ENCODE data around the gene CCDC7. TPM values are rescaled to one million over a fixed set of nuclear protein-coding genes. Genes with fewer than 3 reads are reported as not detected.
"Not testable (repeated sequence)": the region's sequence is repeated elsewhere in the genome, so short reads cannot be mapped to it uniquely, and the experiment has no call there.

Gene CCDC7
- total RNA-seq, 2 experiments from 2014 or later, result 15.7 to 15.8 TPM

DNA sequence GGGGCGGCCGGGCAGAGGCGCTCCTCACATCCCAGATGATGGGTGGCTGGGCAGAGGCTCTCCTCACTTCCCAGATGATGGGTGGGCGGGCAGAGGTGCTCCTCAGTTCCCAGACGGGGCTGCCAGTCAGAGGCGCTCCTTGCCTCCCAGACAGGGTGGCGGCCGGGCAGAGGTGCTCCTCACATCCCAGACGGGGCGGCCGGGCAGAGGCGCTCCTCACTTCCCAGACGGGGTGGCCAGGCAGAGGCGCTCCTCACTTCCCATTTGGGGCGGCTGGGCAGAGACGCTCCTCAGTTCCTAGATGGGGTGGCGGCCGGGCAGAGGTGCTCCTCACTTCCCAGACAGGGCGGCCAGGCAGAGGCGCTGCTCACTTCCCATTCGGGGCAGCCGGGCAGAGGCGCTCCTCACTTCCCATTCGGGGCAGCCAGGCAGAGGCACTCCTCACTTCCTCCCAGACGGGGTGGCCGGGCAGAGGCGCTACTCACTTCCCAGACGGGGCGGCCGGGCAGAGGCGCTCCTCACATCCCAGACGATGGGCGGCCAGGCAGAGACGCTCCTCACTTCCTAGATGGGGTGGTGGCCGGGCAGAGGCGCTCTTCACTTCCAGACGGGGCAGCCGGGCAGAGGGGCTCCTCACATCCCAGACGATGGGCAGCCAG is 60.0 kb downstream of the CCDC7 start:
- H3K4me1 Mint-ChIP-seq (ENCODE audit: low read depth); H3K4me3 Mint-ChIP-seq; H3K27ac Mint-ChIP-seq; POLR2A ChIA-PET; DNase-seq; ATAC-seq; CTCF ChIA-PET; H3K27me3 Mint-ChIP-seq (ENCODE audit: low read depth): not testable (repeated sequence)
- Mint-ChIP-seq H3K36me3 (ENCODE audit: low read depth) (peaks cover 37% of the 10 kb centered on the region), H3K9me3 (ENCODE audit: insufficient read depth) (peaks cover 13% of the 10 kb centered on the region)

DNA sequence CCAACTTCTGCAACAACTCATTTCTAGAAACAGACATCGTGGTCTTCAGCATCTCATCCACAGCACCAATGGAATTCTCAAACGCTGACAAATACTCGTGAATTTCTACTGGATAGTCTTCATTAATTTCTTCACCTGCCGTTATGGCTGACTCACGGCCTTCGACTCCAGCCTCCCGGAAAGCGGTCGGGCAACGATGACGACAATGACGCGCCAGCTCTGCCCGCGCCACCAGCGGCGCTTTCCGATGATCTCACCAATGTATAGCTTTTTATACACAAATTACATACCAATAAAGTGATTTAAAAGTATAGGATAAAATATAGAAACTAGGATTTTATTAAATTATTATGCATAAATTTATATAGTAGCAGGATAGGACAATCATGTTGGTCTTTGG is 65.7 kb downstream of the CCDC7 start:
- DNase-seq (no peak), ATAC-seq (no peak)
- H3K9me3 Mint-ChIP-seq (ENCODE audit: insufficient read depth), result peaks cover 3% of the 10 kb centered on the region
- ChIA-PET CTCF (no interaction called here), POLR2A (no interaction called here)
- H3K4me1 Mint-ChIP-seq (ENCODE audit: low read depth), result no peaks in the 10 kb centered on the region
- peaks cover 14% of the 10 kb centered on the region for H3K36me3 Mint-ChIP-seq (ENCODE audit: low read depth)
- H3K4me3 Mint-ChIP-seq, result no peak overlapping the region
- no peaks in the 10 kb centered on the region for H3K27me3 Mint-ChIP-seq (ENCODE audit: low read depth)
- no peak overlapping the region for H3K27ac Mint-ChIP-seq

DNA sequence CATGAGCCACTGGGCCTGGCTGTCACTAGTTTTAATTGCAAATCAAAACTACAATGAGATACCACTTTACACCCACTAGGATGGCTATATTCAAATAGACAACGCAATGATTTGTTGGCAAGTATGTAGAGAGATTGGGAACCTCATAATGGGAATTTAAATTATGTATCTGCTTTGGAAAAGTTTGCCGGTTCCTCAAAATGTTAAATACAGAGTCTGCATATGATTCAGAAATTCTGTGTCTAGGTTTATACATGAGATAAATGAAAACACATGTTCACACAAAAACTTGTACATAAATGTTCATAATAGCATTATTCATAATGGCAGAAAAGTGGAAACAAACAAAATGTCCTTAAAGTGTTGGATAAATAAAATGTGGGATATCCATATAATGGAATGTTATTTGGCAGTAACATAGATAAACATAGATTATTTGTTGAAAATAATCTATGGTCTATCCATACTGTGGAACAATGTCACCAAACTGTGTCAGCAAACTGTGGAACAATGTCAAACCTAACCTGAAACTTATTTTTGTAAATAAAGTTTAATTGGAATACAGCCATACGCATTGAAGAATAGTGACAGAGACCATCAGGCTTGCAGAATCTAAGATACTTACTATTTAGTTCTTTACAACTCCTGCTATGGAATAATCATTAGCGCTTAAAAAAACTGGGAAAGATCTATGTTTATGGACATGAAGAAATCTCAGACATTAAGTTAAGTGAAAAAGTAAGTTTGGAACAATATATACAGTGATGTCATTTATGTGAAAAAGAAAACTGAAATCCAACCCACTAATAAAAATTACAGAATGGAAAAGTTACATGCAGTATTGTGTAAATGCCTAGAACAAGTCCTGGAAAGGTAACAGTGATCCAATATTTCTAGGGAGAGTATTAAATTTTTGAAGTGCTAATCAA is 70.9 kb downstream of the CCDC7 start:
- no peak overlapping the region for H3K4me3 Mint-ChIP-seq
- peaks cover 9% of the 10 kb centered on the region for H3K36me3 Mint-ChIP-seq (ENCODE audit: low read depth)
- DNase-seq (no peak), ATAC-seq (no peak)
- peaks cover 9% of the 10 kb centered on the region for H3K9me3 Mint-ChIP-seq (ENCODE audit: insufficient read depth)
- CTCF ChIA-PET, result no interaction called here
- no peak overlapping the region for H3K27ac Mint-ChIP-seq
- peaks cover 4% of the 10 kb centered on the region for H3K4me1 Mint-ChIP-seq (ENCODE audit: low read depth)
- H3K27me3 Mint-ChIP-seq (ENCODE audit: low read depth), result no peaks in the 10 kb centered on the region
- POLR2A ChIA-PET, result no interaction called here

DNA sequence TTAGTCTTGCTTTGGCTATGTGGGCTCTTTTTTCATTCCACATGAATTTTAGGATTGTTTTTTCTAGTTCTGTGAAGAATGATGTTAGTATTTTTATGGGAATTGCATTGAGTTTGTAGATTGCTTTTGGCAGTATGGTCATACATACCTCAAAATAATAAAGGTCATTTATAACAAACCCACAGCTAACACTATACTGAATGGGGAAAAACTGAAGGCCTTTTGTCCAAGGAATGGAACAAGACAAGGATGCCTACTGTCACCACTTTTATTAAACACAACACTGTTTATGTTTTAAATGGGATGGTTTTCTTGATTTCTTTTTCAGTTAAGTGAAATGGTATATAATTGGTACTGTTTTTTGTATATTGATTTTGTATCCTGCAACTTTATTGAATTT is 84.3 kb downstream of the CCDC7 start:
- Mint-ChIP-seq H3K9me3 (ENCODE audit: insufficient read depth) (peaks cover 12% of the 10 kb centered on the region), H3K36me3 (ENCODE audit: low read depth) (peaks cover 5% of the 10 kb centered on the region), H3K4me1 (ENCODE audit: low read depth) (no peaks in the 10 kb centered on the region), H3K27ac (no peak overlapping the region), H3K4me3 (no peak overlapping the region), H3K27me3 (ENCODE audit: low read depth) (no peaks in the 10 kb centered on the region)
- ChIA-PET CTCF (no interaction called here), POLR2A (no interaction called here)
- ATAC-seq (no peak), DNase-seq (no peak)

DNA sequence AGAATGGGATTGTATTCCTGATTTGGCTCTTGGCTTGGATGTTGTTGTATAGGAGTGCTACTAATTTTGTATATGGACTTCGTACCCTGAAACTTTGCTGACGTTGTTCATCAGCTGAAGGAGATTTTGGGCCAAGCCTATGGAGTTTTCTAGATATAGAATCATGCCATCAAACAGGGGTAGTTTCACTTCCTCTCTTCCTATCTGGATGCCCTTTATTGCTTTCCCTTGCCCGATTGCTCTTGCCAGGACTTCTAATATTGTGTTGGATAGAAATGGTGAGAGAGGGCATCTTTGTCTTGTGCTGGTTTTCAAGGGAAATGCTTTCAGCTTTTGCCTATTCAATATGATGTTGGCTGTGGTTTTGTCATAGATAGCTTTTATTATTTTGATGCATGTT is 92.3 kb downstream of the CCDC7 start:
- Mint-ChIP-seq H3K27me3 (ENCODE audit: low read depth) (no peaks in the 10 kb centered on the region), H3K27ac (no peak overlapping the region), H3K4me1 (ENCODE audit: low read depth) (no peaks in the 10 kb centered on the region), H3K4me3 (no peak overlapping the region), H3K36me3 (ENCODE audit: low read depth) (peaks cover 5% of the 10 kb centered on the region), H3K9me3 (ENCODE audit: insufficient read depth) (peaks cover 10% of the 10 kb centered on the region)
- no peak for ATAC-seq
- DNase-seq, result no peak
- ChIA-PET POLR2A (no interaction called here), CTCF (no interaction called here)

DNA sequence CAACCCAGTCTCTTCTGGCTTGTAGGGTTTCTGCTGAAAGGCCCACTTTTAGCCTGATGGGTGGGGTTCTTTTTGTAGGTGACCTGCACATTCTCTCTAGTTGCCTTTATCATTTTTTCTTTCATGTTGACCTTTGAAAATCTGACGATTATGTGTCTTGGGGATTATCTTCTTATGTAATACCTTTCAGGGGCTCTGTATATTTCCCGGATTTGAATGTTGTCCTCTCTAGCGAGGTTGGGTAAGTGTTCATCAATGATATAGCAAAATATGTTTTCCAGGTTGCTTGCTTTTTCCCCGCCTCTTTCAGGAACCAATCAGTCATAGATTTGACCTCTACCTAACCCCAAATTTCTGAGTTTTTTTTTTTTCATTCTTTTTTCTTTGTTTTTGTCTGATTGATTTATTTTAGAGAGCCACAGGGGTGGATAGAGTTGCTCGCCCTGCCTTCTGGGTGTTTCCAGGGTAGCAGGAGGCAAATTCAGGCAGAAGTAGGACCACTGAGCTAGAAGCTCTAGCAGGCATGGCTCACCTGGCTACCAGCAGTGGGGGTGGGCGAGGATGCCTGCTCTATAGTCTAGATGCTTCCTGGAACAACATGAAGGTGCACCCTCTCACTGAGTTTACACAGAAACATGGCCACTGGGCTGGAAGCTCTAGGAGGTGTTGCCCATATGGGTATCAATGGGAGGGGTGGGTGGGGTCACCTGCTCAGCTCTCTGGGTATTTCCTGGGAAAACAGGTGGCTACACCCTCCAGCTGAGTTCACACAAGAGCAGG is 94.9 kb downstream of the CCDC7 start:
- no peak for ATAC-seq
- Mint-ChIP-seq H3K4me1 (ENCODE audit: low read depth) (no peaks in the 10 kb centered on the region), H3K27ac (no peak overlapping the region), H3K36me3 (ENCODE audit: low read depth) (no peaks in the 10 kb centered on the region), H3K27me3 (ENCODE audit: low read depth) (no peaks in the 10 kb centered on the region), H3K9me3 (ENCODE audit: insufficient read depth) (no peaks in the 10 kb centered on the region), H3K4me3 (no peak overlapping the region)
- DNase-seq, result no peak
- CTCF ChIA-PET, result no interaction called here
- POLR2A ChIA-PET, result no interaction called here

DNA sequence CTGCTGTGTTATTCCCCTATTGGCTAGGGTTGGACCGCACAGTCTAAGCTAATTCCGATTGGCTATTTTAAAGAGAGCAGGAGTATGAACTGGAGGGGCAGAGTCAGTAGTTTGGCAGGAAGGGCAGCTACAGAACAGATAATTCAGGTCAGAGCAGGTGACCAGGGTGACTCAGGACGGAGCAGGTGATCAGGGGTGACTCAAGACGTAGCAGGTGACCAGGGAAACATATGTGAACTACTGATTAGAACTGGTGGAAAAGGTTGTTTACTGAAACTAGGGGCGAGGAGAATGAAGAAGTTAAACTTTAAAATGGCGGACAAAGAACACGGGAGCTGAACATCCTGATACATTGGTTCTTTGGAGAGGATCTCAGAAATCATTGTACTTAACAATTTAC is 102.3 kb downstream of the CCDC7 start:
- POLR2A ChIA-PET, result no interaction called here
- H3K36me3 Mint-ChIP-seq (ENCODE audit: low read depth), result no peaks in the 10 kb centered on the region

DNA sequence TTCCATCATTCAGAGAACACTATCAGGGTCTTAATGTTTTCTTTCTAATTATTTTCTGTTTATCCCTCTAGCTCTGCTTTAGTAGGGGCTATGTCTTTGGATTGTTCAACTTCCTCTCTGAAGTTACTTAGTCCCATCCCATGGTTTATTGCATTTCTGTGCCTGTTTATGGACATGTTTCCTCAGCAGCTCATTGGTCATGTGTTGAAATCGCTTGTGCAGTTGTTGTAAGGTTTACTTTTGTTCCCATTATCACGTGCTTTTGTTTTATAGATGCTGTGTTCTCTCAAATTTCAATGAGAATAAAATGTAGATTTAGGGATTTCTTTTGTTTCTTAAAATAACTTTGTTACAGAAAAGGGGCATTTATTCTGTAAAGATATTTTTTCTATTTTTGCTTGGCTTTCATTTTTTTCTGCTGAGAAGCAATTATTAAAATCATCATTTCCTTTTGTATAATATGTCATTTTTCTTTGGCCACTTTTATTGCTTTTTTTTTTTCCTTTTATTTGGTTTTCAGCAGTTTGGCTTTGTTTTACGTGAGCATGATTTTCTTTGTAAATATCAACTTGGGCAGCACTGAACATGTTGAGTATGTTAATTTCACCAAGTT is 110.9 kb downstream of the CCDC7 start:
- ChIA-PET CTCF (no interaction called here), POLR2A (no interaction called here)
- DNase-seq, result no peak
- Mint-ChIP-seq H3K9me3 (ENCODE audit: insufficient read depth) (peaks cover 6% of the 10 kb centered on the region), H3K4me3 (no peak overlapping the region), H3K27me3 (ENCODE audit: low read depth) (no peaks in the 10 kb centered on the region), H3K36me3 (ENCODE audit: low read depth) (peaks cover 5% of the 10 kb centered on the region), H3K27ac (no peak overlapping the region), H3K4me1 (ENCODE audit: low read depth) (peaks cover 3% of the 10 kb centered on the region)
- no peak for ATAC-seq

More for the DNA sequence above, 102.3 kb downstream of the CCDC7 start:
- DNase-seq, result no peak
- Mint-ChIP-seq H3K27ac (no peak overlapping the region), H3K4me3 (no peak overlapping the region), H3K4me1 (ENCODE audit: low read depth) (no peaks in the 10 kb centered on the region), H3K27me3 (ENCODE audit: low read depth) (no peaks in the 10 kb centered on the region), H3K9me3 (ENCODE audit: insufficient read depth) (no peaks in the 10 kb centered on the region)
- CTCF ChIA-PET, result no interaction called here
- no peak for ATAC-seq

DNA sequence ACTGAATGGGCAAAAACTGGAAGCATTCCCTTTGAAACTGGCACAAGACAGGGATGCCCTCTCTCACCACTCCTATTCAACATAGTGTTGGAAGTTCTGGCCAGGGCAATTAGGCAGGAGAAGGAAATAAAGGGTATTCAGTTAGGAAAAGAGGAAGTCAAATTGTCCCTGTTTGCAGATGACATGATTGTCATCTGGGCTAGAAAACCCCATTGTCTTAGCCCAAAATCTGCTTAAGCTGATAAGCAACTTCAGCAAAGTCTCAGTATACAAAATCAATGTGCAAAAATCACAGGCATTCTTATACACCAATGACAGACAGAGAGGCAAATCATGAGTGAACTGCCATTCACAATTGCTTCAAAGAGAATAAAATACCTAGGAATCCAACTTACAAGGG is 116.8 kb downstream of the CCDC7 start:
- CTCF ChIA-PET; H3K4me1 Mint-ChIP-seq (ENCODE audit: low read depth); H3K27ac Mint-ChIP-seq: not testable (repeated sequence)

DNA sequence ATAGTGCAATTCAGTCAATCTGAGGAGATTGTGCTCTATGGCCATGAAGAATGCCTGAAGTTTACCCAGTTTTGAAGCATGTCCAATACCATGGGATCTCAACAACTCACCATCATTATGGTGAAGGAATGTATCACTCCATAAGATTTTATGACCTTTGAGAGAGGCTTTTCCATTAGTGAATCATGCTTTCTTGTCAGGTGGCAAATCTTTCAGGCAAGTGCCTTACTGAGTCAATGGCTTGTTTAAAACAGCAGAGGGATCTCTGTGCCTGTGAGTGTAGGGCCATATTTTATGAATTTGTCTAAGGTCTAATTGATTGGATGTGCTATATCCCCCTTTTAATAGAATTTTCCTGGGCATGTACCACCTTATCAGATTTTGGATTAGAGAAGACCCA is 131.5 kb downstream of the CCDC7 start:
- Mint-ChIP-seq H3K27ac (no peak overlapping the region), H3K36me3 (ENCODE audit: low read depth) (no peaks in the 10 kb centered on the region), H3K27me3 (ENCODE audit: low read depth) (no peaks in the 10 kb centered on the region), H3K9me3 (ENCODE audit: insufficient read depth) (no peaks in the 10 kb centered on the region), H3K4me3 (no peak overlapping the region), H3K4me1 (ENCODE audit: low read depth) (no peaks in the 10 kb centered on the region)
- ChIA-PET POLR2A (no interaction called here), CTCF (no interaction called here)
- no peak for ATAC-seq
- DNase-seq, result no peak

More for the DNA sequence above, 116.8 kb downstream of the CCDC7 start:
- DNase-seq; H3K36me3 Mint-ChIP-seq (ENCODE audit: low read depth); H3K27me3 Mint-ChIP-seq (ENCODE audit: low read depth); H3K9me3 Mint-ChIP-seq (ENCODE audit: insufficient read depth); POLR2A ChIA-PET; ATAC-seq; H3K4me3 Mint-ChIP-seq: not testable (repeated sequence)

DNA sequence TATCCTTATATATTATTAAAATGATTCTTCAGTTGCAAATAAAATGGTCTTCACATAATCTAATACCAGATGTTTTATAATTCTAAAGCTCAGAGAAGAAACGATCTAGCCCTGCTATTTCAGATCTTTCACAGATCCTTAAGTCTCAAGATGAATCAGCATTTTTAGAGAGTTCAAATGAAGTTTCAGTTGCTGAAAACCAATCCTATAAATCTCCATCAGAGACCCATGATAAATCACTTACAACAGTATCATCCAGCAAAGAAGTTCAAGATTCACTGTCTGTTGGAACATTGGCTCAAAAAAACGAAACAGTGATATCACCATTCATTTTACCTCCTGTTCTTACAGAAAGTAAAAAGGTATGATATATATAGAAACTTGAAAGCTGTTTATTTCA is 137.0 kb downstream of the CCDC7 start:
- H3K4me1 Mint-ChIP-seq (ENCODE audit: low read depth), result no peaks in the 10 kb centered on the region

DNA sequence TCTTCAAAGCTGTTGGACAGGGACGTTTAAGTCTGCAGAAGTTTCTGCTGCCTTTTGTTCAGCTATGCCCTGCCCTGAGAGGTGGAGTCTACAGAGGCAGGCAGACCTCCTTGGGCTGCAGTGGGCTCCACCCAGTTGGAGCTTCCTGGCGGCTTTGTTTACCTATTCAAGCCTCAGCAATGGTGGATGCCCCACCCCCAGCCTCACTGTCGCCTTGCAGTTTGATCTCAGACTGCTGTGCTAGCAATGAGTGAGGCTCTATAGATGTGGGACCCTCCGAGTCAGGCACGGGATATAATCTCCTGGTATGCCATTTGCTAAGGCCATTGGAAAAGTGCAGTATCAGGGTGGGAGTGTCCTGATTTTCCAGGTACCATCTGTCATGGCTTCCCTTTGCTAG is 152.1 kb downstream of the CCDC7 start:
- DNase-seq; CTCF ChIA-PET; H3K4me1 Mint-ChIP-seq (ENCODE audit: low read depth); H3K27ac Mint-ChIP-seq; ATAC-seq; H3K4me3 Mint-ChIP-seq; H3K27me3 Mint-ChIP-seq (ENCODE audit: low read depth): not testable (repeated sequence)
- peaks cover 17% of the 10 kb centered on the region for H3K36me3 Mint-ChIP-seq (ENCODE audit: low read depth)
- POLR2A ChIA-PET, result interaction anchor here (0.6 kb wide), 1 partner anchor 204 kb away, joined by 6 read pairs; no protein-coding TSS in a partner anchor
- peaks cover 12% of the 10 kb centered on the region for H3K9me3 Mint-ChIP-seq (ENCODE audit: insufficient read depth)

More for the DNA sequence above, 137.0 kb downstream of the CCDC7 start:
- Mint-ChIP-seq H3K27me3 (ENCODE audit: low read depth) (no peaks in the 10 kb centered on the region), H3K36me3 (ENCODE audit: low read depth) (peaks cover 6% of the 10 kb centered on the region), H3K9me3 (ENCODE audit: insufficient read depth) (no peaks in the 10 kb centered on the region), H3K4me3 (no peak overlapping the region), H3K27ac (no peak overlapping the region)
- ChIA-PET POLR2A (no interaction called here), CTCF (no interaction called here)
- ATAC-seq (no peak), DNase-seq (no peak)

Measured in activated CD8-positive, alpha-beta T cell treated with anti-CD3 and anti-CD28 coated beads, Interleukin-2, amount 10 ng/mL, durations not matched to agents 7 days and 5 days (primary cell).